SK-N-SH (cell line): Measurements from ENCODE around the gene DPEP2. TPM values are rescaled to one million over a fixed set of nuclear protein-coding genes. Genes with fewer than 3 reads are reported as not detected.

Experiments used
- CTCF ChIA-PET: fragments of 300-600, 350-600 bp; formaldehyde crosslinking; extraction: SDS; loops from one replicate; lab custom pipeline; 2021; lab: Yijun Ruan, JAX
- POLR2A ChIA-PET: fragments of 350-600 bp; sonication (Branson Sonifier 250); formaldehyde crosslinking; extraction: SDS; loops from one replicate; lab custom pipeline; 2020; ENCODE audit warnings: antibody characterized with exemption, inconsistent platforms; lab: Yijun Ruan, JAX
- DNase-seq: peaks from one replicate; pipeline ENCODE4 v3.0.0; 2012
- H2AFZ ChIP-seq: fragments of 200-600 bp; sonication (generic); 2 replicates; pipeline ENCODE4 v1.8.1; 2016; ENCODE audit warnings: antibody characterized with exemption, mild to moderate bottlenecking, low read depth
- H3F3A ChIP-seq: fragments of 200-600 bp; sonication (generic); replicated peaks from 2 replicates; pipeline ENCODE3; 2016; ENCODE audit warnings: antibody characterized with exemption, mild to moderate bottlenecking; ENCODE audit not compliant: insufficient read depth
- H3K27ac ChIP-seq, 2 experiments: fragments of 200-500 bp in 1 of 2; fragments of 200-600 bp in 1 of 2; sonication (Bioruptor generic) in 1 of 2; sonication (generic), shearing (Covaris generic) in 1 of 2; 2 replicates each; pipeline versions ENCODE4 v1.5.1 to v1.6.1; 2014 to 2016; ENCODE audit warnings: low read depth in 2 of 2, inconsistent platforms in 1 of 2, low read length in 1 of 2, mild to moderate bottlenecking in 1 of 2, mixed read lengths in 1 of 2
- H3K27me3 ChIP-seq: fragments of 200-600 bp; sonication (generic), shearing (Covaris generic); 2 replicates; pipeline ENCODE4 v1.6.1; 2016; ENCODE audit warnings: mixed run types; ENCODE audit not compliant: insufficient read depth
- H3K36me3 ChIP-seq, 2 experiments: fragments of 200-500 bp in 1 of 2; fragments of 200-600 bp in 1 of 2; sonication (Bioruptor generic) in 1 of 2; sonication (generic) in 1 of 2; replicated peaks in 1 of 2; 2 replicates each; pipeline versions ENCODE3 to v1.5.1; 2014 to 2016; ENCODE audit warnings: low read length in 1 of 2, mild to moderate bottlenecking in 1 of 2; ENCODE audit not compliant: insufficient read depth in 2 of 2, control insufficient read depth in 1 of 2
- H3K4me1 ChIP-seq, 2 experiments: fragments of 200-500 bp in 1 of 2; fragments of 200-600 bp in 1 of 2; sonication (Bioruptor generic) in 1 of 2; sonication (generic), shearing (Covaris generic) in 1 of 2; 2 replicates each; pipeline versions ENCODE4 v1.5.1 to v1.6.1; 2014 to 2016; ENCODE audit warnings: low read depth in 1 of 2, low read length in 1 of 2, mixed run types in 1 of 2; ENCODE audit not compliant: insufficient read depth in 2 of 2, control insufficient read depth in 1 of 2
- H3K4me2 ChIP-seq: fragments of 200-600 bp; sonication (generic), shearing (Covaris generic); 2 replicates; pipeline ENCODE4 v1.6.1; 2017; ENCODE audit warnings: mixed run types
- H3K4me3 ChIP-seq, 2 experiments: fragments of 200-500 bp in 1 of 2; fragments of 200-600 bp in 1 of 2; sonication (Bioruptor generic) in 1 of 2; sonication (generic), shearing (Covaris generic) in 1 of 2; 2 replicates each; pipeline versions ENCODE4 v1.5.1 to v1.8.1; 2014 to 2016; ENCODE audit warnings: low read depth in 2 of 2, inconsistent platforms in 1 of 2, low read length in 1 of 2, mild to moderate bottlenecking in 1 of 2, mixed read lengths in 1 of 2, moderate library complexity in 1 of 2
- H3K79me2 ChIP-seq: fragments of 200-600 bp; sonication (generic); 2 replicates; pipeline ENCODE4 v1.8.1; 2017; ENCODE audit warnings: mild to moderate bottlenecking; ENCODE audit not compliant: insufficient read depth
- H3K9ac ChIP-seq: fragments of 200-600 bp; sonication (generic); 2 replicates; pipeline ENCODE4 v1.6.1; 2017; ENCODE audit warnings: mixed run types
- H3K9me2 ChIP-seq: fragments of 200-600 bp; sonication (generic); 2 replicates; pipeline ENCODE4 v1.6.1; 2017; ENCODE audit warnings: mixed run types
- H3K9me3 ChIP-seq: fragments of 200-600 bp; sonication (generic); 2 replicates; pipeline ENCODE4 v1.6.1; 2017; ENCODE audit warnings: mixed run types, mild to moderate bottlenecking, moderate library complexity
- H4K20me1 ChIP-seq: fragments of 200-600 bp; sonication (generic); 2 replicates; pipeline ENCODE4 v1.6.1; 2017; ENCODE audit warnings: mild to moderate bottlenecking, mixed run types; ENCODE audit not compliant: insufficient read depth
- EP300 ChIP-seq, 2 experiments: IDR thresholded peaks; 2 replicates each; pipeline versions ENCODE4 v1.4.0 to v1.6.1; 2012; ENCODE audit warnings: borderline replicate concordance in 1 of 2, low read depth in 1 of 2, low read length in 1 of 2
- FOSL2 ChIP-seq: IDR thresholded peaks from 2 replicates; pipeline ENCODE4 v1.4.0; 2012; ENCODE audit warnings: low read depth, mild to moderate bottlenecking, moderate library complexity, borderline replicate concordance
- FOXM1 ChIP-seq: IDR thresholded peaks from 2 replicates; pipeline ENCODE4 v1.4.0; 2012; ENCODE audit warnings: low read depth, mild to moderate bottlenecking
- GABPA ChIP-seq: IDR thresholded peaks from 2 replicates; pipeline ENCODE4 v1.4.0; 2012; ENCODE audit warnings: low read depth, mild to moderate bottlenecking
- MXI1 ChIP-seq: IDR thresholded peaks from 2 replicates; pipeline ENCODE4 v1.6.1; 2012; ENCODE audit warnings: mild to moderate bottlenecking, low read depth, low read length, improper control_type of control experiment
- NFIC ChIP-seq: IDR thresholded peaks from 2 replicates; pipeline ENCODE4 v1.4.0; 2012; ENCODE audit warnings: borderline replicate concordance
- POLR2AphosphoS5 ChIP-seq: IDR thresholded peaks from 2 replicates; pipeline ENCODE4 v1.6.1; 2012; ENCODE audit warnings: low read depth, low read length
- RAD21 ChIP-seq: IDR thresholded peaks from 2 replicates; pipeline ENCODE4 v1.6.1; 2012; ENCODE audit warnings: mild to moderate bottlenecking, low read length
- RCOR1 ChIP-seq: fragments of 150-350 bp; IDR thresholded peaks from 2 replicates; pipeline ENCODE4 v1.6.1; 2017; ENCODE audit warnings: antibody characterized with exemption, low read length
- RFX5 ChIP-seq: IDR thresholded peaks from 2 replicates; pipeline ENCODE4 v1.6.1; 2012; ENCODE audit warnings: mild to moderate bottlenecking, improper control_type of control experiment, low read length
- RXRA ChIP-seq: IDR thresholded peaks from 2 replicates; pipeline ENCODE4 v1.4.0; 2012; ENCODE audit warnings: low read depth, mild to moderate bottlenecking, borderline replicate concordance
- SMC3 ChIP-seq: IDR thresholded peaks from 2 replicates; pipeline ENCODE4 v1.6.1; 2012; ENCODE audit warnings: low read depth, low read length, improper control_type of control experiment
- TCF12 ChIP-seq: IDR thresholded peaks from 2 replicates; pipeline ENCODE4 v1.4.0; 2012
- WGBS: methylation state at CpG from one replicate; pipeline ENCODE4 v1.1.6; 2017; ENCODE audit warnings: low lambda C conversion rate; 5-methylcytosine and 5-hydroxymethylcytosine counted together
- polyA plus RNA-seq, 3 experiments: library from polyadenylated mRNA; depleted of rRNA; stranded (reverse); fragments of >200 nt; gene quantifications; 2 replicates each; pipeline ENCODE4 v1.2.3, GENCODE V29; 2012
- TF ChIP-seq, protein P1 (sequence below): IDR thresholded peaks from 2 replicates; pipeline ENCODE4 v1.6.1; 2012; ENCODE audit warnings: mild to moderate bottlenecking, low read depth, low read length, moderate library complexity
- TF ChIP-seq, protein P2 (sequence below): fragments of 150-350 bp; IDR thresholded peaks from 2 replicates; pipeline ENCODE4 v1.6.1; 2016; ENCODE audit warnings: mild to moderate bottlenecking, low read depth, low read length
- TF ChIP-seq, protein P3 (sequence below): IDR thresholded peaks from 2 replicates; pipeline ENCODE4 v1.4.0; 2012; ENCODE audit warnings: low read depth, borderline replicate concordance
- TF ChIP-seq, protein P4 (sequence below): fragments of 200-600 bp; sonication (generic); IDR thresholded peaks from 2 replicates; pipeline ENCODE4 v1.6.1; 2017; ENCODE audit warnings: antibody characterized with exemption, mild to moderate bottlenecking, moderate library complexity

DPEP2 gene
- polyA plus RNA-seq, 1 of the 3 experiments (the other 2 are of a cell fraction): not detected

DNA sequence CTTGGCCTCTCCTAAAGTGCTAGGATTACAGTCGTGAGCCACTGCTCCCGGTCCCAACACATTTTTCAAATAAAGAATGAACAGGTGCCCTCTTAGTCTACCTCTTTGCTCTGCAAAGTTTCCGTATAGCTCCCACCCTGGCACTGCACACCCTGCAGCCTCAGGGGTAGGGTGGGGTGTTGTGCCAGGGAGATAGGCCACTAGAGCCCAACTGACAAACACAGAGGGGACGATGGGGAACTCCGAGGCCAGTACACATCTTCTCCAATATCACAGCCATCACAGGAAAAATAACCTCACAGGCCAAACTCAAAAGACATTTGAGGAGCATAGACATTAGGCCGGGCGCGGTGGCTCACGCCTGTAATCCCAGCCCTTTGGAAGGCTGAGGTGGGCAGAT, 28.2 kb downstream of the DPEP2 start:
- CTCF ChIA-PET: interaction anchor here (1.0 to 1.8 kb wide), 3 partner anchors 11 to 21 kb away, joined by 3 to 4 read pairs (median 3); no protein-coding TSS in a partner anchor
- H3K36me3 ChIP-seq: no peaks in the 10 kb centered on the region
- WGBS: 96% methylated on average over 9 of the region's 9 CpGs
- no peak overlapping the region for H3K4me3 ChIP-seq
- peaks cover 12% of the 10 kb centered on the region for H4K20me1 ChIP-seq
- no peaks in the 10 kb centered on the region for H3K9me3 ChIP-seq
- no peak overlapping the region for H3K27ac ChIP-seq
- no peak for DNase-seq
- TF ChIP-seq FOSL2 (no peak), RAD21 (no peak), MXI1 (no peak), TCF12 (no peak), FOXM1 (no peak), POLR2AphosphoS5 (no peak), NFIC (no peak), GABPA (no peak), SMC3 (no peak)
- TF ChIP-seq, protein P1, sequence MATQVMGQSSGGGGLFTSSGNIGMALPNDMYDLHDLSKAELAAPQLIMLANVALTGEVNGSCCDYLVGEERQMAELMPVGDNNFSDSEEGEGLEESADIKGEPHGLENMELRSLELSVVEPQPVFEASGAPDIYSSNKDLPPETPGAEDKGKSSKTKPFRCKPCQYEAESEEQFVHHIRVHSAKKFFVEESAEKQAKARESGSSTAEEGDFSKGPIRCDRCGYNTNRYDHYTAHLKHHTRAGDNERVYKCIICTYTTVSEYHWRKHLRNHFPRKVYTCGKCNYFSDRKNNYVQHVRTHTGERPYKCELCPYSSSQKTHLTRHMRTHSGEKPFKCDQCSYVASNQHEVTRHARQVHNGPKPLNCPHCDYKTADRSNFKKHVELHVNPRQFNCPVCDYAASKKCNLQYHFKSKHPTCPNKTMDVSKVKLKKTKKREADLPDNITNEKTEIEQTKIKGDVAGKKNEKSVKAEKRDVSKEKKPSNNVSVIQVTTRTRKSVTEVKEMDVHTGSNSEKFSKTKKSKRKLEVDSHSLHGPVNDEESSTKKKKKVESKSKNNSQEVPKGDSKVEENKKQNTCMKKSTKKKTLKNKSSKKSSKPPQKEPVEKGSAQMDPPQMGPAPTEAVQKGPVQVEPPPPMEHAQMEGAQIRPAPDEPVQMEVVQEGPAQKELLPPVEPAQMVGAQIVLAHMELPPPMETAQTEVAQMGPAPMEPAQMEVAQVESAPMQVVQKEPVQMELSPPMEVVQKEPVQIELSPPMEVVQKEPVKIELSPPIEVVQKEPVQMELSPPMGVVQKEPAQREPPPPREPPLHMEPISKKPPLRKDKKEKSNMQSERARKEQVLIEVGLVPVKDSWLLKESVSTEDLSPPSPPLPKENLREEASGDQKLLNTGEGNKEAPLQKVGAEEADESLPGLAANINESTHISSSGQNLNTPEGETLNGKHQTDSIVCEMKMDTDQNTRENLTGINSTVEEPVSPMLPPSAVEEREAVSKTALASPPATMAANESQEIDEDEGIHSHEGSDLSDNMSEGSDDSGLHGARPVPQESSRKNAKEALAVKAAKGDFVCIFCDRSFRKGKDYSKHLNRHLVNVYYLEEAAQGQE: no peak
- TF ChIP-seq, protein P2, sequence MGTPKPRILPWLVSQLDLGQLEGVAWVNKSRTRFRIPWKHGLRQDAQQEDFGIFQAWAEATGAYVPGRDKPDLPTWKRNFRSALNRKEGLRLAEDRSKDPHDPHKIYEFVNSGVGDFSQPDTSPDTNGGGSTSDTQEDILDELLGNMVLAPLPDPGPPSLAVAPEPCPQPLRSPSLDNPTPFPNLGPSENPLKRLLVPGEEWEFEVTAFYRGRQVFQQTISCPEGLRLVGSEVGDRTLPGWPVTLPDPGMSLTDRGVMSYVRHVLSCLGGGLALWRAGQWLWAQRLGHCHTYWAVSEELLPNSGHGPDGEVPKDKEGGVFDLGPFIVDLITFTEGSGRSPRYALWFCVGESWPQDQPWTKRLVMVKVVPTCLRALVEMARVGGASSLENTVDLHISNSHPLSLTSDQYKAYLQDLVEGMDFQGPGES: no peak
- TF ChIP-seq, all 33 proteins: peak for 0
- Histone ChIP-seq H3K27me3 (no peaks in the 10 kb centered on the region; the same call in 1 of the 2 replicates), H3K9ac (no peak overlapping the region), H3K4me1 (peaks cover 9 to 22% of the 10 kb centered on the region in 2 experiments; a peak in 3 of 4 replicates), H3F3A (peaks cover 4% of the 10 kb centered on the region), H2AFZ (no peak overlapping the region), H3K9me2 (no peaks in the 10 kb centered on the region), H3K4me2 (no peak overlapping the region), H3K79me2 (peaks cover 22% of the 10 kb centered on the region)
- POLR2A ChIA-PET: no interaction called here

DNA sequence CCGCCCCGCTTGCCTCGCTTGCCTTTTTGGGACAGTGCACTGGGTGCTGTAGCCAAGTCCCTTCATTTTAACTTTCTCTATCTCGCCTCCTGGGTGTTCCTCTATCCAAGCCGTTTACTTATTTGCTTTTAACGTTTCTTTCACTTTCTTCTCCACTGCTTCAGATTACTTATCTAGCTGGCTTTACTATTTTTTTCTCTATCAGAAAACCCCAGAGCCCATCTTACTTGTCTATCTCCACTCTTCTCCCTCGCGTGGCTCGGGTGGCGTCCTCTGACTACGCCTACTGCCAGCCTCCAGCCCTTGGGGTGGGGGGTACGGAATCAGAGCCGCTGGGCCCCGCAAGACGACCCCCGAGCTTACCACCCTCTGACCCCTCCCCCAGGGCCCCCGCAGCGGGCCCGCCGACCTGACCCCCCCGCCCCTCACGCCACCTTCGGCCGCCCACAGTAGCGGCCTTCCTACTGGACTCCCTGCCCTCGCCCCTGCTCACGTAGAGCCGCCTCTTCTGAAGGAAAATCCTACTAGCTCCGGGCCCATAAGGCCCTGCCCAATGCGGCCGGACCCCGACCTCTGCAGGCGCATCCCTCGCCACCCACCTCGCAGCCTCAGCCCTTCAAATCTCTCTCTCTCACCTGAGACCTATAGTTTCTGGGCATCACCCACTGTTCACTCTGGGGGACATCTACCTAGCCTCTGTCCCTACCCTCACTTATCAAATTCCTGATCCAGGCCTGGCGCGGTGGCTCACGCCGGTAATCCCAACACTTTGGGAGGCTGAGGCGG, 29.8 kb downstream of the DPEP2 start:
- Histone ChIP-seq H2AFZ (peak overlapping the region; percentile 83), H3K36me3 (peaks cover 8 to 10% of the 10 kb centered on the region in 2 experiments), H3K27me3 (no peaks in the 10 kb centered on the region), H4K20me1 (peaks cover 29% of the 10 kb centered on the region), H3K4me1 (peaks cover 15 to 30% of the 10 kb centered on the region in 2 experiments; a peak in 3 of 4 replicates), H3K9me3 (no peaks in the 10 kb centered on the region), H3K9me2 (no peaks in the 10 kb centered on the region), H3K4me3 (peak overlapping the region; percentile 73 to 79; a peak in 2 of 4 replicates), H3K4me2 (peak overlapping the region; percentile 96; the same call in 1 of the 2 replicates), H3K9ac (no peak overlapping the region), H3K27ac (no peak overlapping the region), H3K79me2 (peaks cover 39% of the 10 kb centered on the region), H3F3A (peaks cover 4% of the 10 kb centered on the region)
- ChIA-PET POLR2A (no interaction called here), CTCF (interaction anchor here (0.6 to 1.8 kb wide), 3 partner anchors 20 to 125 kb away, joined by 3 to 4 read pairs (median 3); no protein-coding TSS in a partner anchor)
- DNase-seq: no peak
- WGBS: 92% methylated on average over 39 of the region's 40 CpGs
- TF ChIP-seq EP300 (IDR thresholded peaks at IDR 0.05; ENCODE audit: borderline replicate concordance in 1 of 2, low read depth in 1 of 2, low read length in 1 of 2): no peak
- no peak for TF ChIP-seq RFX5
- TF ChIP-seq, protein P3, sequence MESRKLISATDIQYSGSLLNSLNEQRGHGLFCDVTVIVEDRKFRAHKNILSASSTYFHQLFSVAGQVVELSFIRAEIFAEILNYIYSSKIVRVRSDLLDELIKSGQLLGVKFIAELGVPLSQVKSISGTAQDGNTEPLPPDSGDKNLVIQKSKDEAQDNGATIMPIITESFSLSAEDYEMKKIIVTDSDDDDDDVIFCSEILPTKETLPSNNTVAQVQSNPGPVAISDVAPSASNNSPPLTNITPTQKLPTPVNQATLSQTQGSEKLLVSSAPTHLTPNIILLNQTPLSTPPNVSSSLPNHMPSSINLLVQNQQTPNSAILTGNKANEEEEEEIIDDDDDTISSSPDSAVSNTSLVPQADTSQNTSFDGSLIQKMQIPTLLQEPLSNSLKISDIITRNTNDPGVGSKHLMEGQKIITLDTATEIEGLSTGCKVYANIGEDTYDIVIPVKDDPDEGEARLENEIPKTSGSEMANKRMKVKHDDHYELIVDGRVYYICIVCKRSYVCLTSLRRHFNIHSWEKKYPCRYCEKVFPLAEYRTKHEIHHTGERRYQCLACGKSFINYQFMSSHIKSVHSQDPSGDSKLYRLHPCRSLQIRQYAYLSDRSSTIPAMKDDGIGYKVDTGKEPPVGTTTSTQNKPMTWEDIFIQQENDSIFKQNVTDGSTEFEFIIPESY: no peak
- no peak for TF ChIP-seq NFIC
- TF ChIP-seq, protein P4, sequence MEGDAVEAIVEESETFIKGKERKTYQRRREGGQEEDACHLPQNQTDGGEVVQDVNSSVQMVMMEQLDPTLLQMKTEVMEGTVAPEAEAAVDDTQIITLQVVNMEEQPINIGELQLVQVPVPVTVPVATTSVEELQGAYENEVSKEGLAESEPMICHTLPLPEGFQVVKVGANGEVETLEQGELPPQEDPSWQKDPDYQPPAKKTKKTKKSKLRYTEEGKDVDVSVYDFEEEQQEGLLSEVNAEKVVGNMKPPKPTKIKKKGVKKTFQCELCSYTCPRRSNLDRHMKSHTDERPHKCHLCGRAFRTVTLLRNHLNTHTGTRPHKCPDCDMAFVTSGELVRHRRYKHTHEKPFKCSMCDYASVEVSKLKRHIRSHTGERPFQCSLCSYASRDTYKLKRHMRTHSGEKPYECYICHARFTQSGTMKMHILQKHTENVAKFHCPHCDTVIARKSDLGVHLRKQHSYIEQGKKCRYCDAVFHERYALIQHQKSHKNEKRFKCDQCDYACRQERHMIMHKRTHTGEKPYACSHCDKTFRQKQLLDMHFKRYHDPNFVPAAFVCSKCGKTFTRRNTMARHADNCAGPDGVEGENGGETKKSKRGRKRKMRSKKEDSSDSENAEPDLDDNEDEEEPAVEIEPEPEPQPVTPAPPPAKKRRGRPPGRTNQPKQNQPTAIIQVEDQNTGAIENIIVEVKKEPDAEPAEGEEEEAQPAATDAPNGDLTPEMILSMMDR: no peak
- no peak for TF ChIP-seq RCOR1
- no peak for TF ChIP-seq FOSL2
- TF ChIP-seq RXRA: no peak
